MM.1S (cell line): ENCODE data around the gene CACNG6.

ENCODE experiments used
- DNase-seq: peaks from one replicate; pipeline ENCODE4 v3.0.0-alpha.2; 2015
- H2AFZ ChIP-seq: fragments of 300-600 bp; sonication (generic); 2 replicates; pipeline ENCODE4 v1.6.0; 2016; ENCODE audit warnings: antibody characterized with exemption, low read length
- H3F3A ChIP-seq: fragments of 300-600 bp; sonication (generic); 2 replicates; pipeline ENCODE4 v1.6.1; 2016; ENCODE audit warnings: mild to moderate bottlenecking, antibody characterized with exemption, low read length, moderate library complexity, mixed read lengths; ENCODE audit not compliant: insufficient read depth
- H3K27ac ChIP-seq: fragments of 300-600 bp; sonication (generic); 2 replicates; pipeline ENCODE4 v1.5.1; 2016; ENCODE audit warnings: mild to moderate bottlenecking, low read length
- H3K27me3 ChIP-seq: fragments of 300-600 bp; sonication (generic); replicated peaks from 2 replicates; pipeline ENCODE4 v1.6.0; 2016; ENCODE audit warnings: low read length; ENCODE audit not compliant: insufficient read depth
- H3K36me3 ChIP-seq: fragments of 300-600 bp; sonication (generic); replicated peaks from 2 replicates; pipeline ENCODE4 v1.6.1; 2016; ENCODE audit warnings: mild to moderate bottlenecking, low read length, mixed read lengths; ENCODE audit not compliant: insufficient read depth
- H3K4me1 ChIP-seq: fragments of 300-600 bp; sonication (generic); 2 replicates; pipeline ENCODE4 v1.6.1; 2016; ENCODE audit warnings: low read length, mixed read lengths
- H3K4me2 ChIP-seq: fragments of 300-600 bp; sonication (generic); 2 replicates; pipeline ENCODE4 v1.6.0; 2016; ENCODE audit warnings: low read depth, low read length
- H3K4me3 ChIP-seq: fragments of 300-600 bp; sonication (generic); 2 replicates; pipeline ENCODE4 v1.5.1; 2016; ENCODE audit warnings: low read length, mixed read lengths
- H3K79me2 ChIP-seq: fragments of 300-600 bp; sonication (generic); 2 replicates; pipeline ENCODE4 v1.6.1; 2016; ENCODE audit warnings: mixed run types, low read length, mixed read lengths
- H3K9ac ChIP-seq: fragments of 300-600 bp; sonication (generic); 2 replicates; pipeline ENCODE4 v1.6.1; 2016; ENCODE audit warnings: low read length, mixed read lengths
- H3K9me2 ChIP-seq: fragments of 300-600 bp; sonication (generic); replicated peaks from 2 replicates; pipeline ENCODE4 v1.6.1; 2016; ENCODE audit warnings: mild to moderate bottlenecking, low read length, mixed read lengths; ENCODE audit not compliant: insufficient read depth
- H3K9me3 ChIP-seq: fragments of 300-600 bp; sonication (generic); replicated peaks from 2 replicates; pipeline ENCODE4 v1.6.1; 2016; ENCODE audit warnings: mild to moderate bottlenecking, low read length, mixed read lengths; ENCODE audit not compliant: insufficient read depth
- H4K20me1 ChIP-seq: fragments of 300-600 bp; sonication (generic); 2 replicates; pipeline ENCODE4 v1.6.1; 2016; ENCODE audit warnings: mild to moderate bottlenecking, low read length, moderate library complexity, mixed read lengths; ENCODE audit not compliant: insufficient read depth
- EZH2 ChIP-seq: fragments of 300-600 bp; sonication (generic); optimal IDR thresholded peaks from 2 replicates; pipeline ENCODE3; 2017; ENCODE audit warnings: low read depth, mild to moderate bottlenecking, antibody characterized with exemption, low read length, mixed read lengths
- EZH2phosphoT487 ChIP-seq: fragments of 300-600 bp; sonication (generic); IDR thresholded peaks from 2 replicates; pipeline ENCODE4 v1.6.1; 2018; ENCODE audit warnings: antibody characterized with exemption, low read length
- TF ChIP-seq, protein P1 (sequence below): fragments of 300-600 bp; sonication (generic); IDR thresholded peaks from 2 replicates; pipeline ENCODE4 v1.5.1; 2016; ENCODE audit warnings: antibody characterized with exemption, low read length, mixed read lengths

The CACNG6 gene

DNA sequence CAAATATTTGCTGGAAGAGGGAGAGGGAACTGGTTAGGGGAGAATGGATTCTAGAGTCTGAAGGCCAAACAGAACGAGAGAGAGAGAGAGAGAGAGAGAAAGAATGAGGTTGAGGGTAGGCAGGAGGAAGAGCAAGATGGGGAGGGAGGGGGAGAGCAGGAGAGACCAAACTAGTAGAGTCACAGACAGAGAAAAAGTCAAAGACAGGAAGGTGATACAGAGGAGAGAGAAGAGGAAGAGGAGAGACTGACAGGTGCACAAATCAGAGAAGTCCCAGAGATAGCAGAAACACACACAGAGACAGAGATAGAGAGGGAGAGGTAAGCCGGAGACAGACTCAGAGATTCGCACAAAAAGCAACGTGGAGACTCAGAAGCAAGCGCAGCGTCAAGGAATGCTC, 5.6 kb upstream of the CACNG6 start:
- H3K36me3 ChIP-seq: no peaks in the 10 kb centered on the region
- H3K9me3 ChIP-seq: no peaks in the 10 kb centered on the region
- no peaks in the 10 kb centered on the region for H3F3A ChIP-seq
- no peak overlapping the region for H2AFZ ChIP-seq
- DNase-seq: no peak
- H3K4me2 ChIP-seq: no peak overlapping the region
- no peaks in the 10 kb centered on the region for H3K9me2 ChIP-seq
- no peaks in the 10 kb centered on the region for H3K79me2 ChIP-seq
- H3K27me3 ChIP-seq: peaks cover 4% of the 10 kb centered on the region; the same call in 1 of the 2 replicates
- no peak overlapping the region for H3K4me3 ChIP-seq
- H3K9ac ChIP-seq: no peak overlapping the region
- H4K20me1 ChIP-seq: no peaks in the 10 kb centered on the region
- H3K27ac ChIP-seq: no peak overlapping the region
- no peaks in the 10 kb centered on the region for H3K4me1 ChIP-seq
- TF ChIP-seq, protein P1, sequence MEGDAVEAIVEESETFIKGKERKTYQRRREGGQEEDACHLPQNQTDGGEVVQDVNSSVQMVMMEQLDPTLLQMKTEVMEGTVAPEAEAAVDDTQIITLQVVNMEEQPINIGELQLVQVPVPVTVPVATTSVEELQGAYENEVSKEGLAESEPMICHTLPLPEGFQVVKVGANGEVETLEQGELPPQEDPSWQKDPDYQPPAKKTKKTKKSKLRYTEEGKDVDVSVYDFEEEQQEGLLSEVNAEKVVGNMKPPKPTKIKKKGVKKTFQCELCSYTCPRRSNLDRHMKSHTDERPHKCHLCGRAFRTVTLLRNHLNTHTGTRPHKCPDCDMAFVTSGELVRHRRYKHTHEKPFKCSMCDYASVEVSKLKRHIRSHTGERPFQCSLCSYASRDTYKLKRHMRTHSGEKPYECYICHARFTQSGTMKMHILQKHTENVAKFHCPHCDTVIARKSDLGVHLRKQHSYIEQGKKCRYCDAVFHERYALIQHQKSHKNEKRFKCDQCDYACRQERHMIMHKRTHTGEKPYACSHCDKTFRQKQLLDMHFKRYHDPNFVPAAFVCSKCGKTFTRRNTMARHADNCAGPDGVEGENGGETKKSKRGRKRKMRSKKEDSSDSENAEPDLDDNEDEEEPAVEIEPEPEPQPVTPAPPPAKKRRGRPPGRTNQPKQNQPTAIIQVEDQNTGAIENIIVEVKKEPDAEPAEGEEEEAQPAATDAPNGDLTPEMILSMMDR: no peak
- TF ChIP-seq EZH2phosphoT487 (no peak), EZH2 (no peak)

DNA sequence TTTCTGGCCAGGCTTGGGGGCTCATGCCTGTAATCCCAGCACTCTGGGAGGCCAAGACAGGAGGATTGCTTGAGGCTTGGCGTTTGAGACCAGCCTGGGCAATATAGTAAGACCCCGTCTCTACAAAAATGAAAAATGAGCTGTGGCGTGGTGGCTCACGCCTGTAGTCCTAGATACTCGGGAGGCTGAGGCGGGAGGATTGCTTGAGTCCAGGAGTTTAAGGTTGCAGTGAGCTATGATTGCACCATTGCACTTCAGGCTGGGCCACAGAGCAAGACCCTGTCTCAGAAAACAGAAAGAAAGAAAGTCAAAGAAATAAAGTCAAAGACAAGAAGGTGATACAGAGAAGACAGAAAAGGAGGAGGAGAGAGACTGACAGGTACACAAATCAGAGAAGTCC, 2.5 kb upstream of the CACNG6 start:
- H3K36me3 ChIP-seq: no peaks in the 10 kb centered on the region
- no peak for DNase-seq
- no peak overlapping the region for H3K9ac ChIP-seq
- H3K9me3 ChIP-seq: no peaks in the 10 kb centered on the region
- no peak overlapping the region for H3K27ac ChIP-seq
- H3K9me2 ChIP-seq: no peaks in the 10 kb centered on the region
- peaks cover 15% of the 10 kb centered on the region for H3K27me3 ChIP-seq
- no peaks in the 10 kb centered on the region for H3K4me1 ChIP-seq
- H3K4me2 ChIP-seq: no peak overlapping the region
- H3K4me3 ChIP-seq: no peak overlapping the region
- H3F3A ChIP-seq: no peaks in the 10 kb centered on the region
- no peaks in the 10 kb centered on the region for H4K20me1 ChIP-seq
- no peaks in the 10 kb centered on the region for H3K79me2 ChIP-seq
- H2AFZ ChIP-seq: no peak overlapping the region
- no peak for TF ChIP-seq EZH2
- TF ChIP-seq, protein P1: no peak
- TF ChIP-seq EZH2phosphoT487: no peak

DNA sequence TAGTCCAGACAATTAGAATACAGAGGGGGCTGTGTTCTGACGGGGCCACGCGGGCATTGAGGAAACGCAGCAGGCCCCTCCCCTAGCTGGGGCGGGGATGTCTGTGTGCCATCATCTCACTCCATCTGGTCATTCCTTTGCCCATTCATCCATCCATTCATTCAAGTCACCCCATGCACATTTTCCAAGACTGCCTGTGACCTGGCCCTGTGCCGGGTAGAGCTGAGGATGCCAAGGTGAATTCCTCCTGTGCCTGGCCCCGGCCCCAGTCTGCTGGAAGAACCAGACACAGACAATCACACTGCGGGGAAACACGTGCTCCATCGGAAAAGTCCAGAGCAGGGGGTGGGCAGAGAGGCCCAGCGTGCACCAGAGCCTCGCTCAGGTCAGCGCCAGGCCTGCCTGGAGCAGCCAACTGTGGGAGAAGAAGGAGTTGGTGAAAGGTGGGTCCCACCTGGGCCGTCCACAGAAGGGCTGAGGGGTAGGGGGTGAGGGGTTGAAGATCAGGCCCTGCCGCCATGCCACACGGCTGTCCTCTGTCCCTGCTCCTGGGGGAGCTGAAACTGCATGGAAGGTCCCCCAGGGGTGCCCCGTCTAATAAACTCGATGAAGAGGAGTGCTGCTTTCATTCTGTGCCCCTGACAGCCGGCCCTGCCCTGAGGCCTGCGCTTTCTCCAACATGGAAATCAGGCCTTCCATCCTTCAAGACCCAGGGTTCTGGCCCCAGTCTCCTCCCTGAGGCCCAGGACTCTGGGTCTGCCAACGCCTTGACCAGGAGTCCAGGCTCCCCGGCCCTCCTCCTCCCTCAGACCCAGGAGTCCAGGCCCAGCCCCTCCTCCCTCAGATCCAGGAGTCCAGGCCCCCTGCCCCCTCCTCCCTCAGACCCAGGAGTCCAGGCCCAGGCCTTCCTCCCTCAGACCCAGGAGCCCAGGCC, 1.6 kb upstream of the CACNG6 start:
- no peaks in the 10 kb centered on the region for H3K79me2 ChIP-seq
- H3F3A ChIP-seq: no peaks in the 10 kb centered on the region
- no peaks in the 10 kb centered on the region for H4K20me1 ChIP-seq
- peaks cover 15% of the 10 kb centered on the region for H3K27me3 ChIP-seq
- H2AFZ ChIP-seq: no peak overlapping the region
- TF ChIP-seq EZH2 (no peak), EZH2phosphoT487 (no peak)
- TF ChIP-seq, protein P1: no peak
- no peaks in the 10 kb centered on the region for H3K4me1 ChIP-seq
- no peaks in the 10 kb centered on the region for H3K9me3 ChIP-seq
- no peak overlapping the region for H3K4me2 ChIP-seq
- no peak overlapping the region for H3K4me3 ChIP-seq
- no peaks in the 10 kb centered on the region for H3K36me3 ChIP-seq
- H3K27ac ChIP-seq: no peak overlapping the region
- DNase-seq: no peak
- H3K9me2 ChIP-seq: no peaks in the 10 kb centered on the region
- H3K9ac ChIP-seq: no peak overlapping the region
